HFFc6 (cell line): ENCODE measurements around the gene NCOR2. TPM values are rescaled to one million over a fixed set of nuclear protein-coding genes. Genes with fewer than 3 reads are reported as not detected.

ENCODE experiments used
- DNase-seq: peaks from one replicate; pipeline ENCODE4 v3.0.0-alpha.2; 2018
- H3K27ac Mint-ChIP-seq: 2 replicates; pipeline ENCODE4 v1.8.0; 2020; ENCODE audit warnings: mild to moderate bottlenecking, mixed read lengths
- H3K27me3 Mint-ChIP-seq: 2 replicates; pipeline ENCODE4 v1.8.0; 2021; ENCODE audit warnings: mild to moderate bottlenecking, moderate library complexity, mixed read lengths; ENCODE audit not compliant: insufficient read depth
- H3K36me3 Mint-ChIP-seq: 2 replicates; pipeline ENCODE4 v1.8.0; 2021; ENCODE audit warnings: low read depth, mixed read lengths
- H3K4me1 Mint-ChIP-seq: 2 replicates; pipeline ENCODE4 v1.8.0; 2020; ENCODE audit warnings: low read depth, mixed read lengths
- H3K4me3 Mint-ChIP-seq: 2 replicates; pipeline ENCODE4 v1.8.0; 2020; ENCODE audit warnings: mild to moderate bottlenecking, moderate library complexity, mixed read lengths
- H3K9me3 Mint-ChIP-seq: 2 replicates; pipeline ENCODE4 v1.8.0; 2020; ENCODE audit warnings: mild to moderate bottlenecking, mixed read lengths
- CTCF ChIP-seq: fragments of 200-600 bp; sonication (generic); IDR thresholded peaks from 2 replicates; pipeline ENCODE4 v1.5.0; 2021; ENCODE audit warnings: antibody characterized with exemption, mild to moderate bottlenecking
- total RNA-seq, 6 experiments: library from RNA; stranded (reverse); fragmentation: NEBNext Ultra II Directional; extraction: Animal tissue kit (Norgen Biotek cat#: 25700); gene quantifications; 2 replicates in 1 of 6; 3 replicates in 5 of 6; pipeline ENCODE4 v1.2.3, GENCODE V29; 2021

The NCOR2 gene
- total RNA-seq, 6 experiments from 2014 or later: 237 to 249 (median 240) TPM

DNA sequence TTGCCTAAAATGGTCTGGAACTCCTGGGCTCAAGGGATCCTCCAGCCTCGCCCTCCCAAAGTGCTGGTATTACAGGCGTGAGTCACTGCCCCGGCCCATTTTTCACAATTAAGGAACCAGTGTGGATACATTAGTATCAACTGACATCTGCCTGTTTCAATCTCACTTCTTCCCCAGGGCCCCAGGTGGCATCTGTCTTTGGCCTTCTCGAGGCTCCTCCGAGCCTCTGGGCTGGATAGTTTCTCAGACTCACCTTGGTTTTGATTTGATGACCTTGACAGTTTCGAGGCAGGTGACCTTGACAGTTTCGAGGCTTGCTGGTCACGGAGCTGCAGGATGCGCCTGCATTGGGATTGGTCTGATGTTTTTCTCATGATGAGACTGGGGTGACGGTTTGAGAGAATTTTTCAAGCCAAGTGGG lies 41.0 kb upstream of the NCOR2 start:
- H3K9me3 Mint-ChIP-seq: no peaks in the 10 kb centered on the region; the same call in 1 of the 2 replicates
- no peak for TF ChIP-seq CTCF
- peaks cover 4% of the 10 kb centered on the region; the same call in 1 of the 2 replicates for H3K36me3 Mint-ChIP-seq
- peaks cover 11% of the 10 kb centered on the region for H3K27me3 Mint-ChIP-seq
- H3K4me3 Mint-ChIP-seq: no peak overlapping the region
- no peak overlapping the region for H3K27ac Mint-ChIP-seq
- DNase-seq: no peak
- H3K4me1 Mint-ChIP-seq: peaks cover 19% of the 10 kb centered on the region

DNA sequence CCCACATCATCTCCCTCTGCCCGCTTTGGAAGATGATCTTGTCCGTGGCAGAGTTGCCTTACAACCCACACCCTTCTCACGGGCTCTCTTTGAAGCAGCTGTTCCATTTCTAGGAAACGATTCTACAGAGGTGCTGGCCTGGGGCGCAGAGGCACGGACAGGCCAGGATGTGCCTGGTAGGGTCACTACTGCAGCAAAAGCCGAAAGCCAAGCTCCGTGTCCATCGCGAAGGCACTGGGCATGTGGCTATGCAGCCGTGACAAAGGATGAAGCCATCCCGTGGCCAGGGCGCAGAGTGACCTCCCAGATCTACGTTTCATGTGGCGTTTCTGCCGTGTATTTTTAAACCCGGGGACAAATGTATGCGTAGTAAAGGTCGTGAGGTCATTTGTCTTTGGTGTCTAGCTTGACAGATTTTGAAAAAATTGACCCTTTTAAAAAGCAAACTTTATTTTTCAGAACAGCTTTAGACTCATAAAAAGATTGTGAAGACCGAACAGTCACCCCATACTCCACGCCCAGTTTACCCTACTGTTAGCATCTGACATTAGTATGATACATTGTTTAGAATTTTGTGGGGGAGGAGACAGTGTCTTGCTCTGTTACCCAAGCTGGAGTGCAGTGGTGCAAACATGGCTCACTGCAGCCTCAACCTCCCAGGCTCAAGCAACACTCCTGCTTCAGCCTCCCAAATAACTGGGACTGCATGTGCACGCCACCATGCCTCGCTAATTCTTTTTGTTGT lies 40.4 kb upstream of the NCOR2 start:
- Mint-ChIP-seq H3K27me3 (peaks cover 11% of the 10 kb centered on the region), H3K36me3 (no peaks in the 10 kb centered on the region; the same call in 1 of the 2 replicates), H3K4me1 (peaks cover 15% of the 10 kb centered on the region), H3K9me3 (no peaks in the 10 kb centered on the region; the same call in 1 of the 2 replicates), H3K4me3 (no peak overlapping the region), H3K27ac (no peak overlapping the region)
- no peak for DNase-seq
- TF ChIP-seq CTCF: no peak

- H3K27me3 Mint-ChIP-seq: peaks cover 10% of the 10 kb centered on the region
These were observed 38.7 kb upstream of the NCOR2 start for GRCh38 chr12:124605883-124606774.

DNA sequence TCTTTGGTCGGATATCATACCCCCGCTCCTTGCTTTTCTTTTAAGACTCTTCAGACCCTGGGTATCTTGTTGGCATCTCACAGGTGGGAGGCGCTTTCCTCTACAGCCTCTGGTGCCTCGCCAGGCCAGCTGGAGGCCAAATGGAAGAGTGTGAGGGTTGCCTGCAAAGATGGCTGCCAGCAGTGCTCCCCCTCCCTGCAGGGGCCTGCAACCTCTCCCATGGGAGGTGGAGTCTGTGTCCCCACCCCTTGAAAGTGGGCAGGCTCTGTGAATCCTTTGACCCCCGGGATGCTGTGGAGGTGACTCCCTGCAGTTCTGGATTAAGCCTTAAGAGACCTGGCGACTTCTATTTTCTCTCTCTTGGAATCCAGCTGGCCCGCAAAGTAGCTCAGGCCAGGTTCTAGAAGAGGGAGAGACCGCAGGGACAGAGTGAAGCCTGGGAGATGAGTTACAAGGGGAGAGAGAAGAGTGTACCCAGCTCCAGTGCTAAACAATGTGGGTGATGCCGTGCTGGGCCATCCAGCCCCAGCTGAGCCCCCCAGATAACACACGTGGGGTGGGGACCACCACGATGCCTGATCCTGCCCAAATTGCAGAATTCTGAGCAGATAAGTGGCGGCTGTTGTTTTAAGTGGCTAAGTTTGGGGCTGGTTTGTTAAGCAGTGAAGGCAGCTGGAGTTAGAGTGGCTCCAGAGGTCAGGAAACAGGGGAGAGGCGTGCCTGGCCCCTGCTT lies 37.9 kb upstream of the NCOR2 start:
- H3K36me3 Mint-ChIP-seq: no peaks in the 10 kb centered on the region; the same call in 1 of the 2 replicates
- no peak for TF ChIP-seq CTCF
- no peak overlapping the region for H3K27ac Mint-ChIP-seq
- H3K9me3 Mint-ChIP-seq: no peaks in the 10 kb centered on the region
- peaks cover 21% of the 10 kb centered on the region for H3K4me1 Mint-ChIP-seq
- H3K27me3 Mint-ChIP-seq: peaks cover 8% of the 10 kb centered on the region
- no peak for DNase-seq
- no peak overlapping the region for H3K4me3 Mint-ChIP-seq

More at GRCh38 chr12:124605883-124606774, 38.7 kb upstream of the NCOR2 start:
- H3K36me3 Mint-ChIP-seq: no peaks in the 10 kb centered on the region; the same call in 1 of the 2 replicates
- TF ChIP-seq CTCF: no peak
- no peak for DNase-seq
- no peaks in the 10 kb centered on the region for H3K9me3 Mint-ChIP-seq
- H3K4me1 Mint-ChIP-seq: peaks cover 21% of the 10 kb centered on the region
- no peak overlapping the region for H3K4me3 Mint-ChIP-seq
- no peak overlapping the region for H3K27ac Mint-ChIP-seq

DNA sequence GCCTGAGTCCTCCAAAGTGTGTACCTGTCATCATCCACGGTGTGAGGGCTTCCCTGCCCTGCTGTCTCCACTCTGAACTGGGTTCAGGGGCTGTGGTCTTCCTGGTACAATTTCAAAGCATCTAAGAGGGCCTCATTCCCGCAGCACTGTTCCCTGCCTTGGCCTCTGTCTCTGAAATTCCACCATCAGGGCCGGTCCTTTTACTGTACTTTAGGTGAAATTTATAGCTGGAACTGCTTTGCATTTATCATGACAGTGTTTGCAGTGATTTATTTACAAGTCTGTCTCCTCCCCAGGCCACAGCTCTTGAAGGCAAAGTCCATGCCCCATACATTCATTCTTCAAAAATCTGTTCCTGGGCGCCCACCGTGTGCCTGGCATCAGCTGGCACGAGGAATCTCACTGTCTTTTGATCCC lies 36.9 kb upstream of the NCOR2 start:
- peaks cover 28% of the 10 kb centered on the region for H3K4me1 Mint-ChIP-seq
- H3K9me3 Mint-ChIP-seq: no peaks in the 10 kb centered on the region
- TF ChIP-seq CTCF: no peak
- peaks cover 8% of the 10 kb centered on the region for H3K27me3 Mint-ChIP-seq
- H3K36me3 Mint-ChIP-seq: no peaks in the 10 kb centered on the region; the same call in 1 of the 2 replicates
- no peak overlapping the region for H3K27ac Mint-ChIP-seq
- H3K4me3 Mint-ChIP-seq: no peak overlapping the region
- DNase-seq: no peak
